Astrocyte (in vitro differentiated cells and primary cell): ENCODE results near the gene MLLT10. TPM values are rescaled to one million over a fixed set of nuclear protein-coding genes. Genes with fewer than 3 reads are reported as not detected.

Source experiments
- DNase-seq: peaks from one replicate; pipeline ENCODE4 v3.0.0-alpha.2; 2010; ENCODE audit warnings: low read depth
- FAIRE-seq: peaks from 2 replicates; lab custom pipeline; 2011; peaks lifted over from hg19 to GRCh38; lab: Jason Lieb, UNC
- H2AFZ ChIP-seq: 2 replicates; pipeline ENCODE4 v1.6.0; 2012; ENCODE audit warnings: low read depth, low read length, inconsistent platforms
- H3K27ac ChIP-seq: 2 replicates; pipeline ENCODE4 v1.5.1; 2011; ENCODE audit warnings: low read depth, low read length, inconsistent platforms
- H3K27me3 ChIP-seq: 2 replicates; pipeline ENCODE4 v1.6.0; 2011; ENCODE audit warnings: low read length, inconsistent platforms; ENCODE audit not compliant: insufficient read depth
- H3K36me3 ChIP-seq: 2 replicates; pipeline ENCODE4 v1.5.1; 2011; ENCODE audit warnings: low read length, inconsistent platforms; ENCODE audit not compliant: insufficient read depth
- H3K4me1 ChIP-seq: 2 replicates; pipeline ENCODE4 v1.5.1; 2011; ENCODE audit warnings: low read length, inconsistent platforms; ENCODE audit not compliant: insufficient read depth
- H3K4me2 ChIP-seq: 2 replicates; pipeline ENCODE4 v1.6.0; 2012; ENCODE audit warnings: low read length, inconsistent platforms
- H3K4me3 ChIP-seq: 2 replicates; pipeline ENCODE4 v1.5.1; 2011; ENCODE audit warnings: low read depth, mild to moderate bottlenecking, low read length, inconsistent platforms; ENCODE audit not compliant: insufficient read depth
- H3K79me2 ChIP-seq: 2 replicates; pipeline ENCODE4 v1.6.0; 2012; ENCODE audit warnings: mild to moderate bottlenecking, low read length, inconsistent platforms; ENCODE audit not compliant: insufficient read depth
- H3K9ac ChIP-seq: 2 replicates; pipeline ENCODE4 v1.6.0; 2012; ENCODE audit warnings: mild to moderate bottlenecking, low read length, inconsistent platforms
- H3K9me3 ChIP-seq: 2 replicates; pipeline ENCODE4 v1.5.1; 2012; ENCODE audit warnings: low read depth, mild to moderate bottlenecking, low read length, inconsistent platforms; ENCODE audit not compliant: insufficient read depth
- H4K20me1 ChIP-seq: 2 replicates; pipeline ENCODE4 v1.6.0; 2012; ENCODE audit warnings: low read length, inconsistent platforms; ENCODE audit not compliant: insufficient read depth
- H3K27ac Mint-ChIP-seq: one replicate; pipeline ENCODE4 v1.8.0; 2021; ENCODE audit warnings: mild to moderate bottlenecking, mixed read lengths; ENCODE audit not compliant: unreplicated experiment
- H3K27me3 Mint-ChIP-seq: one replicate; pipeline ENCODE4 v1.8.0; 2021; ENCODE audit warnings: low read depth, mixed read lengths; ENCODE audit not compliant: unreplicated experiment
- H3K36me3 Mint-ChIP-seq: one replicate; pipeline ENCODE4 v1.8.0; 2021; ENCODE audit warnings: low read depth, mixed read lengths; ENCODE audit not compliant: unreplicated experiment
- H3K4me1 Mint-ChIP-seq: one replicate; pipeline ENCODE4 v1.8.0; 2021; ENCODE audit warnings: low read depth, mixed read lengths; ENCODE audit not compliant: unreplicated experiment
- H3K4me3 Mint-ChIP-seq: one replicate; pipeline ENCODE4 v1.8.0; 2021; ENCODE audit warnings: mild to moderate bottlenecking, moderate library complexity, mixed read lengths; ENCODE audit not compliant: unreplicated experiment
- H3K9me3 Mint-ChIP-seq: one replicate; pipeline ENCODE4 v1.8.0; 2021; ENCODE audit warnings: mild to moderate bottlenecking, mixed read lengths; ENCODE audit not compliant: unreplicated experiment
- EZH2 ChIP-seq: IDR thresholded peaks from 2 replicates; pipeline ENCODE4 v1.6.1; 2012; ENCODE audit warnings: mild to moderate bottlenecking, low read length, inconsistent platforms; ENCODE audit not compliant: insufficient read depth
- total RNA-seq: library from RNA; stranded (reverse); gene quantifications from 2 replicates; pipeline ENCODE4 v1.2.1, GENCODE V29; 2021
- TF ChIP-seq, protein P1 (sequence below): IDR thresholded peaks from 2 replicates; pipeline ENCODE4 v1.5.1; 2011; ENCODE audit warnings: low read depth, mild to moderate bottlenecking, inconsistent platforms, low read length, moderate library complexity; ENCODE audit not compliant: insufficient read depth

Gene MLLT10
- total RNA-seq, 1 donor from 2014 or later, result 46.9 TPM

GRCh38 chr10:21624951-21625350 is 90.9 kb downstream of the MLLT10 start:
- Histone ChIP-seq H3K9me3 (no peaks in the 10 kb centered on the region), H3K4me3 (no peak overlapping the region), H3K36me3 (peaks cover 4% of the 10 kb centered on the region), H4K20me1 (no peaks in the 10 kb centered on the region), H3K9ac (no peak overlapping the region), H3K79me2 (peaks cover 5% of the 10 kb centered on the region), H2AFZ (no peak overlapping the region), H3K27me3 (no peaks in the 10 kb centered on the region), H3K27ac (no peak overlapping the region), H3K4me2 (no peak overlapping the region), H3K4me1 (no peaks in the 10 kb centered on the region)
- DNase-seq, result no peak
- H3K27me3 Mint-ChIP-seq, result no peaks in the 10 kb centered on the region
- FAIRE-seq, result no peak
- H3K36me3 Mint-ChIP-seq, result peaks cover 11% of the 10 kb centered on the region
- TF ChIP-seq, protein P1, sequence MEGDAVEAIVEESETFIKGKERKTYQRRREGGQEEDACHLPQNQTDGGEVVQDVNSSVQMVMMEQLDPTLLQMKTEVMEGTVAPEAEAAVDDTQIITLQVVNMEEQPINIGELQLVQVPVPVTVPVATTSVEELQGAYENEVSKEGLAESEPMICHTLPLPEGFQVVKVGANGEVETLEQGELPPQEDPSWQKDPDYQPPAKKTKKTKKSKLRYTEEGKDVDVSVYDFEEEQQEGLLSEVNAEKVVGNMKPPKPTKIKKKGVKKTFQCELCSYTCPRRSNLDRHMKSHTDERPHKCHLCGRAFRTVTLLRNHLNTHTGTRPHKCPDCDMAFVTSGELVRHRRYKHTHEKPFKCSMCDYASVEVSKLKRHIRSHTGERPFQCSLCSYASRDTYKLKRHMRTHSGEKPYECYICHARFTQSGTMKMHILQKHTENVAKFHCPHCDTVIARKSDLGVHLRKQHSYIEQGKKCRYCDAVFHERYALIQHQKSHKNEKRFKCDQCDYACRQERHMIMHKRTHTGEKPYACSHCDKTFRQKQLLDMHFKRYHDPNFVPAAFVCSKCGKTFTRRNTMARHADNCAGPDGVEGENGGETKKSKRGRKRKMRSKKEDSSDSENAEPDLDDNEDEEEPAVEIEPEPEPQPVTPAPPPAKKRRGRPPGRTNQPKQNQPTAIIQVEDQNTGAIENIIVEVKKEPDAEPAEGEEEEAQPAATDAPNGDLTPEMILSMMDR, result no peak
- no peak for TF ChIP-seq EZH2
- H3K4me1 Mint-ChIP-seq, result peaks cover 3% of the 10 kb centered on the region
- H3K27ac Mint-ChIP-seq, result no peak overlapping the region
- H3K9me3 Mint-ChIP-seq, result no peaks in the 10 kb centered on the region
- H3K4me3 Mint-ChIP-seq, result no peak overlapping the region

DNA sequence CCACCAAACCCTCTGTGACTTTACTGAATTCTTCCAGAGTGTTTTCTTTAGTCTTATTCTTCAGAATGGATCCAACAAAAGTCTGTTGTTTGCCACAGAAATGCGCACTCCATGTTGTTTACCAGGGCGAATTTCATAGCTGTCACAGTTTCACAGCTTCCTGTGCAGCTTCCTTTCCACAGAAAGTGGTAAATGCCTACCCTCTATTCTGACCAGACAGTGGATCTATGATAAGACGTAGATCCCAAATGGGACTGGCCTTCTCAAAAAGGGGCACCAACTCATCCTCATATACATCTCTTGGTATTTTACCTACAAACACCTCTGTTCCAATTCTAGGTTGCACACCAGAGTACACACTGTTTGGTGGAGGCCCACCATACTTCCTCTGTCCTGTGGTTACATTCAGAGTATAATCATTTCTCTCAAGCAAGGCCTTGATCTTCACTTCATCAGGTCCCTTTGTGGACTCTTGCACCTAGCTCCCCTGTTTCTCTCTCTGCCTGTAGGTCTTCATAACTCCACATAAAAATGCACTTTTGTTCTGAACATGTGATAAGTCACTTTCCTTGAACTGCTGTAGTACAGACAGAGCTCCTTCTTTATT is 91.7 kb downstream of the MLLT10 start:
- Histone ChIP-seq H2AFZ (no peak overlapping the region), H3K4me2 (no peak overlapping the region), H3K27ac (no peak overlapping the region), H3K27me3 (no peaks in the 10 kb centered on the region), H4K20me1 (no peaks in the 10 kb centered on the region), H3K79me2 (peaks cover 9% of the 10 kb centered on the region), H3K4me1 (no peaks in the 10 kb centered on the region), H3K36me3 (peaks cover 4% of the 10 kb centered on the region), H3K4me3 (no peak overlapping the region), H3K9ac (no peak overlapping the region), H3K9me3 (no peaks in the 10 kb centered on the region)
- Mint-ChIP-seq H3K4me1 (peaks cover 3% of the 10 kb centered on the region), H3K27ac (no peak overlapping the region), H3K36me3 (peaks cover 11% of the 10 kb centered on the region), H3K27me3 (no peaks in the 10 kb centered on the region), H3K9me3 (no peaks in the 10 kb centered on the region), H3K4me3 (no peak overlapping the region)
- TF ChIP-seq, protein P1, result no peak
- TF ChIP-seq EZH2, result no peak
- FAIRE-seq, result no peak
- no peak for DNase-seq

- Histone ChIP-seq H3K9me3 (no peaks in the 10 kb centered on the region), H3K36me3 (peaks cover 4% of the 10 kb centered on the region), H3K27me3 (no peaks in the 10 kb centered on the region), H3K79me2 (peaks cover 11% of the 10 kb centered on the region), H4K20me1 (peaks cover under 1% of the 10 kb centered on the region), H3K27ac (no peak overlapping the region), H3K4me1 (no peaks in the 10 kb centered on the region), H2AFZ (no peak overlapping the region), H3K4me3 (no peak overlapping the region), H3K9ac (no peak overlapping the region), H3K4me2 (no peak overlapping the region)
- no peak overlapping the region for H3K4me3 Mint-ChIP-seq
- no peaks in the 10 kb centered on the region for H3K9me3 Mint-ChIP-seq
- FAIRE-seq (peak; percentile 55), DNase-seq (peak; percentile 62)
- peaks cover 14% of the 10 kb centered on the region for H3K36me3 Mint-ChIP-seq
- TF ChIP-seq EZH2, result no peak
- TF ChIP-seq, protein P1, result no peak
- H3K27ac Mint-ChIP-seq, result no peak overlapping the region
- H3K27me3 Mint-ChIP-seq, result no peaks in the 10 kb centered on the region
- peaks cover 3% of the 10 kb centered on the region for H3K4me1 Mint-ChIP-seq
Observed at GRCh38 chr10:21626457-21627161, 92.6 kb downstream of the MLLT10 start.
